Lower leg skin (tissue), 4 donors: ENCODE data around the gene CFAP410. TPM values are rescaled to one million over a fixed set of nuclear protein-coding genes. Genes with fewer than 3 reads are reported as not detected.

ENCODE experiments used
- DNase-seq, 2 donors: peaks; one replicate each; pipeline ENCODE4 v3.0.0-alpha.2; 2019; ENCODE audit warnings: low spot score in 2 of 2
- H3K4me3 ChIP-seq: fragments of 200-600 bp; sonication (generic); 2 replicates; pipeline ENCODE4 v1.5.1; 2017; ENCODE audit warnings: mild to moderate bottlenecking, low read depth; ENCODE audit not compliant: poor library complexity, severe bottlenecking
- CTCF ChIP-seq, 3 donors: fragments of 450-650 bp; IDR thresholded peaks; one replicate each; pipeline ENCODE4 v1.5.1; 2016; ENCODE audit warnings: antibody characterized with exemption in 3 of 3, mild to moderate bottlenecking in 3 of 3, moderate library complexity in 2 of 3
- POLR2A ChIP-seq, 2 donors: fragments of 450-650 bp; IDR thresholded peaks; one replicate each; pipeline ENCODE4 v1.6.1; 2016 to 2017; ENCODE audit warnings: antibody characterized with exemption in 2 of 2, mild to moderate bottlenecking in 1 of 2, moderate library complexity in 1 of 2
- WGBS, 2 donors: methylation state at CpG; one replicate each; pipeline ENCODE4 v1.1.5; 2018; 5-methylcytosine and 5-hydroxymethylcytosine counted together
- intact Hi-C: fragments of 100-400 bp; cut with DNase I; formaldehyde crosslinking; loops from one replicate; pipeline ENCODE4 v1.15.0; 2023; ENCODE audit warnings: low total_unique reads
- total RNA-seq, 4 donors: library from RNA; depleted of rRNA; stranded (reverse); fragments of >200 nt; gene quantifications; one replicate each; pipeline ENCODE4 v1.1.0, GENCODE V29; 2016

Gene CFAP410
- total RNA-seq, 4 donors from 2014 or later = 21.3 to 40.1 (median 25.2) TPM

GRCh38 chr21:44380876-44381275 lies 41.7 kb upstream of the CFAP410 start:
- 78 to 79% methylated on average over 10 of the region's 10 CpGs for WGBS, 2 donors
- peak in 1 of 2 donors; percentile 31 for DNase-seq
- no peak overlapping the region for H3K4me3 ChIP-seq
- TF ChIP-seq CTCF (IDR thresholded peaks at IDR 0.05) = no peak
- TF ChIP-seq POLR2A (IDR thresholded peaks at IDR 0.05) = no peak
- intact Hi-C loops = no loop called here

- no peak overlapping the region for H3K4me3 ChIP-seq
- intact Hi-C loops = no loop called here
- TF ChIP-seq CTCF (IDR thresholded peaks at IDR 0.05) = no peak
- no peak for TF ChIP-seq POLR2A (IDR thresholded peaks at IDR 0.05)
- peak in 1 of 2 donors; percentile 59 for DNase-seq
- WGBS, 2 donors = 62 to 75% methylated on average over 28 to 31 of the region's 31 CpGs
Observed at GRCh38 chr21:44379991-44380865, 41.0 kb upstream of the CFAP410 start.

- no peak for TF ChIP-seq POLR2A (IDR thresholded peaks at IDR 0.05)
- no peak for TF ChIP-seq CTCF (IDR thresholded peaks at IDR 0.05)
- WGBS, 2 donors = 88% methylated on average over 3 to 5 of the region's 5 CpGs
Observed at GRCh38 chr21:44379515-44379848, 40.3 kb upstream of the CFAP410 start.

GRCh38 chr21:44378646-44379514 lies 39.7 kb upstream of the CFAP410 start:
- no peak for TF ChIP-seq CTCF (IDR thresholded peaks at IDR 0.05)
- no peak for TF ChIP-seq POLR2A (IDR thresholded peaks at IDR 0.05)
- WGBS, 2 donors = 92 to 95% methylated on average over 30 to 34 of the region's 34 CpGs
- H3K4me3 ChIP-seq = no peak overlapping the region
- DNase-seq = peak in 1 of 2 donors; percentile 72
- intact Hi-C loops = no loop called here

More at GRCh38 chr21:44379515-44379848, 40.3 kb upstream of the CFAP410 start:
- no peak for DNase-seq
- intact Hi-C loops = no loop called here
- no peak overlapping the region for H3K4me3 ChIP-seq

- intact Hi-C loops = no loop called here
- peak in 1 of 2 donors; percentile 63 for DNase-seq
- H3K4me3 ChIP-seq = no peak overlapping the region
- no peak for TF ChIP-seq CTCF (IDR thresholded peaks at IDR 0.05)
- no peak for TF ChIP-seq POLR2A (IDR thresholded peaks at IDR 0.05)
- WGBS, 2 donors = 57 to 60% methylated on average over 15 to 21 of the region's 22 CpGs
Observed at GRCh38 chr21:44377922-44378645, 38.9 kb upstream of the CFAP410 start.
